Heart left ventricle (tissue), 13 donors: Measurements from ENCODE around the gene NMNAT3.

Experiments
- CTCF ChIP-seq, 12 donors: fragments of 200-600 bp; sonication (generic) in 4 of 12; IDR thresholded peaks; one replicate each; pipeline versions ENCODE4 v1.5.0 to v1.8.0; 2018 to 2022; ENCODE audit warnings: antibody characterized with exemption in 12 of 12, mild to moderate bottlenecking in 5 of 12
- POLR2A ChIP-seq, 2 donors: fragments of 450-650 bp; IDR thresholded peaks; one replicate each; pipeline ENCODE4 v1.6.1; 2017; ENCODE audit warnings: antibody characterized with exemption in 2 of 2, mild to moderate bottlenecking in 2 of 2, moderate library complexity in 2 of 2
- donor health status: ischemic (EF 13 %, LVEDD 7.1; RV severe dilation, severe dysfunction).
- donor health status: DM: no; HTN: yes; CAD: no.
- donor health status: DM: no; HTN: no; CAD: no.
- donor health status: ischemic (EF 25% LVEDD 6.9; RV normal size, moderate dysfunction).
- donor health status: ischemic (EF 25% LVEDD 5.7; RV mildly dilated, moderate dysfunction).
- donor health status: ischemic (EF 35%, LVEDD 5.7; RV mildly dilated, moderate dysfunction).
- donor health status: nonischemic (EF 11% LVEDD 7.7; RV severe dilation, severe dysfunction).
- donor health status: DM: yes; HTN: yes; CAD: no.
- donor health status: PGD.
- donor health status: ischemic (EF 29% LVEDD 5.4; RV normal size, mild dysfunction).
- donor health status: nonischemic (EF 23%, LVEDD 6.1; RV moderate dilation, normal function).

DNA sequence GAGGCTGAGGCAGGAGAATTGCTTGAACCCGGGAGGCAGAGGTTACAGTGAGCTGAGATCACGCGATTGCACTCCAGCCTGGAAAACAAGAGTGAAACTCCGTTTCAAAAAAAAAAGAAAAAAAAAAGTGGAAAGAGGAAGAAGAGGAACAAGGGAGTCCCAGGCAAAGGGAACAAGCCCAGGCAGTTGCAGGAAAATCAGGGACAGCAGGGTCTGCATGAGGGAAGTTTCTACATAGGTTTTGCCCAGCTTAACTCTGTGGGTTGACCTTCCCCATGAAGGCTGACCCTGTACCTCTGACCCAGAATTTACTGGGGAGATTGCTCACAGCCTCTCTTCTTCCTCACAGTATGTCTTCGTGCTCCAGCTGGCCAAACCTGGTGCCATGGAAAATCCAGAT is 150.5 kb downstream of the NMNAT3 start:
- TF ChIP-seq CTCF (IDR thresholded peaks at IDR 0.05), result no peak
- TF ChIP-seq POLR2A (IDR thresholded peaks at IDR 0.05), result no peak
